ENCODE data around the gene WNT10A.

- no peak for TF ChIP-seq POLR2A (IDR thresholded peaks at IDR 0.05; ENCODE audit: low read length)
- no peak for TF ChIP-seq GATA1 (IDR thresholded peaks at IDR 0.05; ENCODE audit: low read depth, low read length)
Observed at GRCh38 chr2:218884519-218884918, 3.9 kb downstream of the WNT10A start.
